CD14-positive monocyte (primary cell): ENCODE results near the gene ANKRD60. TPM values are rescaled to one million over a fixed set of nuclear protein-coding genes. Genes with fewer than 3 reads are reported as not detected.

Experiments
- DNase-seq, 3 donors: peaks; one replicate each; pipeline ENCODE4 v3.0.0-alpha.2; 2011 to 2022
- H2AFZ ChIP-seq: 2 replicates; pipeline ENCODE4 v1.6.0; 2012; ENCODE audit warnings: mild to moderate bottlenecking, low read depth, low read length, inconsistent platforms; ENCODE audit not compliant: insufficient read depth, poor library complexity, severe bottlenecking
- H3K27ac ChIP-seq, 2 donors: 1 replicate in 1 of 2; 2 replicates in 1 of 2; pipeline ENCODE4 v1.5.1; 2012 to 2013; ENCODE audit warnings: low read length in 2 of 2, control low read depth in 1 of 2, inconsistent platforms in 1 of 2, low read depth in 1 of 2, mild to moderate bottlenecking in 1 of 2
- H3K27me3 ChIP-seq, 2 donors: one replicate each; pipeline versions ENCODE4 v1.6.0 to v1.6.1; 2011 to 2013; ENCODE audit warnings: low read length in 2 of 2; ENCODE audit not compliant: control insufficient read depth in 2 of 2, insufficient read depth in 2 of 2
- H3K36me3 ChIP-seq, 2 donors: replicated peaks in 1 of 2; 1 replicate in 1 of 2; 2 replicates in 1 of 2; pipeline versions ENCODE4 v1.5.1 to v1.6.1; 2012 to 2013; ENCODE audit warnings: low read length in 2 of 2, control low read depth in 1 of 2, inconsistent platforms in 1 of 2, mild to moderate bottlenecking in 1 of 2; ENCODE audit not compliant: insufficient read depth in 2 of 2, control insufficient read depth in 1 of 2
- H3K4me1 ChIP-seq, 2 donors: 1 replicate in 1 of 2; 2 replicates in 1 of 2; pipeline versions ENCODE4 v1.5.1 to v1.6.1; 2012 to 2013; ENCODE audit warnings: low read length in 2 of 2, control low read depth in 1 of 2, inconsistent platforms in 1 of 2, mild to moderate bottlenecking in 1 of 2, moderate library complexity in 1 of 2; ENCODE audit not compliant: insufficient read depth in 2 of 2, control insufficient read depth in 1 of 2
- H3K4me2 ChIP-seq: replicated peaks from 2 replicates; pipeline ENCODE3; 2012; ENCODE audit warnings: low read length, moderate library complexity, mild to moderate bottlenecking; ENCODE audit not compliant: poor library complexity, severe bottlenecking; ENCODE audit errors: extremely low read depth
- H3K4me3 ChIP-seq, 3 experiments: fragments of 200-600 bp in 1 of 3; sonication (generic) in 1 of 3; replicated peaks in 1 of 3; 1 replicate in 2 of 3; 2 replicates in 1 of 3; pipeline ENCODE4 v1.5.1; 2011 to 2013; ENCODE audit warnings: low read length in 3 of 3, mild to moderate bottlenecking in 3 of 3, control low read depth in 2 of 3, low read depth in 2 of 3, inconsistent platforms in 1 of 3, moderate library complexity in 1 of 3
- H3K79me2 ChIP-seq: 2 replicates; pipeline ENCODE4 v1.6.0; 2012; ENCODE audit warnings: mild to moderate bottlenecking, control low read depth, inconsistent platforms, low read length, moderate library complexity; ENCODE audit not compliant: insufficient read depth
- H3K9ac ChIP-seq: 2 replicates; pipeline ENCODE4 v1.6.0; 2017; ENCODE audit warnings: low read length, mild to moderate bottlenecking; ENCODE audit not compliant: insufficient read depth, poor library complexity, severe bottlenecking
- H3K9me3 ChIP-seq, 2 donors: replicated peaks in 1 of 2; 1 replicate in 1 of 2; 2 replicates in 1 of 2; pipeline versions ENCODE4 v1.5.1 to v1.6.1; 2012 to 2013; ENCODE audit warnings: low read length in 2 of 2, control low read depth in 1 of 2; ENCODE audit not compliant: control insufficient read depth in 1 of 2, insufficient read depth in 1 of 2
- H4K20me1 ChIP-seq: 2 replicates; pipeline ENCODE4 v1.6.0; 2012; ENCODE audit warnings: mild to moderate bottlenecking, low read length, control low read depth, moderate library complexity; ENCODE audit not compliant: insufficient read depth
- H3K27ac Mint-ChIP-seq, 7 donors: one replicate each; pipeline ENCODE4 v1.8.0; 2020; ENCODE audit warnings: mild to moderate bottlenecking in 7 of 7, mixed read lengths in 7 of 7, moderate library complexity in 6 of 7, inconsistent platforms in 2 of 7
- H3K27me3 Mint-ChIP-seq, 3 donors: one replicate each; pipeline ENCODE4 v1.8.0; 2021 to 2022; ENCODE audit warnings: low read depth in 3 of 3, mild to moderate bottlenecking in 3 of 3, mixed read lengths in 3 of 3, moderate library complexity in 3 of 3, inconsistent platforms in 1 of 3
- H3K36me3 Mint-ChIP-seq, 2 donors: one replicate each; pipeline ENCODE4 v1.8.0; 2020; ENCODE audit warnings: mixed read lengths in 2 of 2, inconsistent platforms in 1 of 2, mild to moderate bottlenecking in 1 of 2
- H3K4me1 Mint-ChIP-seq: one replicate; pipeline ENCODE4 v1.8.0; 2020; ENCODE audit warnings: mild to moderate bottlenecking, mixed read lengths
- H3K4me3 Mint-ChIP-seq, 2 donors: one replicate each; pipeline ENCODE4 v1.8.0; 2020; ENCODE audit warnings: mild to moderate bottlenecking in 2 of 2, mixed read lengths in 2 of 2, moderate library complexity in 1 of 2
- H3K9me3 Mint-ChIP-seq, 7 donors: one replicate each; pipeline ENCODE4 v1.8.0; 2020 to 2022; ENCODE audit warnings: mixed read lengths in 7 of 7, mild to moderate bottlenecking in 6 of 7, moderate library complexity in 6 of 7, inconsistent platforms in 2 of 7
- CTCF ChIP-seq: fragments of 200-600 bp; IDR thresholded peaks from one replicate; pipeline ENCODE4 v1.8.0; 2022; ENCODE audit warnings: antibody characterized with exemption, mild to moderate bottlenecking
- WGBS: methylation state at CpG from one replicate; pipeline ENCODE4 v1.1.5; 2013; ENCODE audit warnings: missing lambda C conversion rate; ENCODE audit not compliant: insufficient coverage; 5-methylcytosine and 5-hydroxymethylcytosine counted together
- intact Hi-C, 2 donors: fragments of 100-400 bp; cut with micrococcal nuclease; formaldehyde crosslinking; loops; one replicate each; pipeline versions ENCODE4 v1.15.0 to v1.15.1; 2023
- polyA plus RNA-seq, 3 donors: library from polyadenylated mRNA; depleted of rRNA in 1 of 3; unstranded in 2 of 3; stranded (reverse) in 1 of 3; fragments of 300-500 nt in 2 of 3; fragments of >200 nt in 1 of 3; fragmentation: Illumina TruSeq in 2 of 3; gene quantifications; 1 replicate in 2 of 3; 2 replicates in 1 of 3; pipeline ENCODE4 v1.2.3, GENCODE V29; 2012 to 2021

Gene ANKRD60
- polyA plus RNA-seq, 3 donors = not detected

- Histone ChIP-seq H3K4me3 (no peak overlapping the region), H3K27ac (no peak overlapping the region), H3K79me2 (no peaks in the 10 kb centered on the region), H2AFZ (no peak overlapping the region), H4K20me1 (no peaks in the 10 kb centered on the region), H3K4me2 (no peak overlapping the region), H3K27me3 (no peaks in the 10 kb centered on the region), H3K9me3 (peaks cover 9 to 10% of the 10 kb centered on the region in 2 donors), H3K9ac (no peak overlapping the region), H3K36me3 (no peaks in the 10 kb centered on the region), H3K4me1 (no peaks in the 10 kb centered on the region)
- WGBS = 94% methylated on average over 5 of the region's 6 CpGs
- Mint-ChIP-seq H3K36me3 (no peaks in the 10 kb centered on the region), H3K27me3 (peaks cover 21 to 33% (median 30%) of the 10 kb centered on the region in 3 donors), H3K4me3 (no peak overlapping the region), H3K9me3 (peaks cover 6 to 14% (median 9%) of the 10 kb centered on the region in 7 donors), H3K27ac (no peak overlapping the region), H3K4me1 (peaks cover 8% of the 10 kb centered on the region)
- intact Hi-C loops = no loop called here
- TF ChIP-seq CTCF = no peak
- no peak for DNase-seq
These were observed 13.3 kb downstream of the ANKRD60 start for GRCh38 chr20:58215116-58215515.

GRCh38 chr20:58214310-58214709 is 14.1 kb downstream of the ANKRD60 start:
- intact Hi-C loops = loop anchor here in 1 of 2 donors (5.0 kb wide), 1 partner anchor 702 kb away; no protein-coding TSS in a partner anchor
- Histone ChIP-seq H2AFZ (no peak overlapping the region), H4K20me1 (no peaks in the 10 kb centered on the region), H3K4me2 (no peak overlapping the region), H3K9ac (no peak overlapping the region), H3K4me1 (no peaks in the 10 kb centered on the region), H3K36me3 (no peaks in the 10 kb centered on the region), H3K27ac (no peak overlapping the region), H3K9me3 (peaks cover 8 to 9% of the 10 kb centered on the region in 2 donors), H3K4me3 (no peak overlapping the region), H3K79me2 (no peaks in the 10 kb centered on the region), H3K27me3 (no peaks in the 10 kb centered on the region)
- Mint-ChIP-seq H3K9me3 (peaks cover 6 to 12% (median 8%) of the 10 kb centered on the region in 7 donors), H3K36me3 (no peaks in the 10 kb centered on the region), H3K27ac (no peak overlapping the region), H3K4me1 (peaks cover 12% of the 10 kb centered on the region), H3K4me3 (no peak overlapping the region), H3K27me3 (peaks cover 22 to 30% (median 26%) of the 10 kb centered on the region in 3 donors)
- DNase-seq = no peak
- TF ChIP-seq CTCF = no peak
- WGBS = 83% methylated on average over 7 of the region's 8 CpGs
